HepG2 (cell line): ENCODE results near the gene GGNBP2. TPM values are rescaled to one million over a fixed set of nuclear protein-coding genes. Genes with fewer than 3 reads are reported as not detected.

Experiments
- HOXA7 ChIP-seq: sonication (generic); formaldehyde crosslinking; IDR thresholded peaks from 2 replicates; pipeline ENCODE4 v1.8.1; 2022; ENCODE audit warnings: mild to moderate bottlenecking, missing genetic modification reagents, moderate library complexity
- MBD4 ChIP-seq: IDR thresholded peaks from 2 replicates; pipeline ENCODE4 v1.6.1; 2012; ENCODE audit warnings: low read length, inconsistent platforms, borderline replicate concordance
- MXD3 ChIP-seq: IDR thresholded peaks from 2 replicates; pipeline ENCODE4 v1.6.1; 2016; ENCODE audit warnings: mild to moderate bottlenecking, missing biosample characterization, missing genetic modification reagents
- RARG ChIP-seq: sonication (generic); formaldehyde crosslinking; IDR thresholded peaks from 2 replicates; pipeline ENCODE4 v1.4.0; 2020; ENCODE audit warnings: low read depth, mild to moderate bottlenecking, missing genetic modification reagents
- TERF1 ChIP-seq: sonication (generic); formaldehyde crosslinking; IDR thresholded peaks from 2 replicates; pipeline ENCODE4 v1.8.0; 2022; ENCODE audit warnings: mild to moderate bottlenecking, missing genetic modification reagents, moderate library complexity
- TFDP2 ChIP-seq: sonication (generic); formaldehyde crosslinking; IDR thresholded peaks from 2 replicates; pipeline ENCODE4 v1.4.0; 2020; ENCODE audit warnings: missing genetic modification reagents
- TOE1 ChIP-seq: sonication (generic); formaldehyde crosslinking; IDR thresholded peaks from 2 replicates; pipeline ENCODE4 v1.4.0; 2020; ENCODE audit warnings: mild to moderate bottlenecking, missing genetic modification reagents
- YEATS4 ChIP-seq: sonication (generic); formaldehyde crosslinking; IDR thresholded peaks from 2 replicates; pipeline ENCODE4 v1.4.0; 2020; ENCODE audit warnings: missing genetic modification reagents, borderline replicate concordance
- ZBTB14 ChIP-seq: sonication (generic); formaldehyde crosslinking; IDR thresholded peaks from 2 replicates; pipeline ENCODE4 v1.4.0; 2020; ENCODE audit warnings: missing genetic modification reagents
- ZBTB20 ChIP-seq: sonication (generic); formaldehyde crosslinking; IDR thresholded peaks from 2 replicates; pipeline ENCODE4 v1.8.1; 2023; ENCODE audit warnings: missing genetic modification reagents, low read depth, mild to moderate bottlenecking, borderline replicate concordance
- ZBTB21 ChIP-seq: sonication (generic); formaldehyde crosslinking; IDR thresholded peaks from 2 replicates; pipeline ENCODE4 v1.4.0; 2020; ENCODE audit warnings: missing genetic modification reagents
- ZBTB46 ChIP-seq: sonication (generic); formaldehyde crosslinking; IDR thresholded peaks from 2 replicates; pipeline ENCODE4 v1.4.0; 2020; ENCODE audit warnings: mild to moderate bottlenecking, missing genetic modification reagents, borderline replicate concordance
- ZFP36L2 ChIP-seq: sonication (generic); formaldehyde crosslinking; IDR thresholded peaks from 2 replicates; pipeline ENCODE4 v1.4.0; 2020; ENCODE audit warnings: missing genetic modification reagents
- ZNF180 ChIP-seq: sonication (generic); formaldehyde crosslinking; IDR thresholded peaks from 2 replicates; pipeline ENCODE4 v1.4.0; 2020; ENCODE audit warnings: low read depth, missing genetic modification reagents, borderline replicate concordance
- ZNF20 ChIP-seq: sonication (generic); formaldehyde crosslinking; IDR thresholded peaks from 2 replicates; pipeline ENCODE4 v1.4.0; 2020; ENCODE audit warnings: mild to moderate bottlenecking, moderate library complexity, missing genetic modification reagents
- ZNF431 ChIP-seq: sonication (generic); formaldehyde crosslinking; IDR thresholded peaks from 2 replicates; pipeline ENCODE4 v1.9.0; 2022; ENCODE audit warnings: missing genetic modification reagents, low read depth, mild to moderate bottlenecking, borderline replicate concordance
- ZNF44 ChIP-seq: sonication (generic); formaldehyde crosslinking; IDR thresholded peaks from 2 replicates; pipeline ENCODE4 v1.5.1; 2020; ENCODE audit warnings: mild to moderate bottlenecking, missing genetic modification reagents
- ZNF484 ChIP-seq: sonication (generic); formaldehyde crosslinking; IDR thresholded peaks from 2 replicates; pipeline ENCODE4 v1.5.1; 2020; ENCODE audit warnings: mild to moderate bottlenecking, low read depth, missing genetic modification reagents, borderline replicate concordance
- ZNF513 ChIP-seq: sonication (generic); formaldehyde crosslinking; conservative IDR thresholded peaks from 2 replicates; pipeline ENCODE4 v1.5.0; 2020; ENCODE audit warnings: missing genetic modification reagents
- ZNF546 ChIP-seq: sonication (generic); formaldehyde crosslinking; conservative IDR thresholded peaks from 2 replicates; pipeline ENCODE4 v1.8.1; 2023; ENCODE audit warnings: mild to moderate bottlenecking, missing genetic modification reagents
- ZNF747 ChIP-seq: sonication (generic); formaldehyde crosslinking; IDR thresholded peaks from 2 replicates; pipeline ENCODE4 v1.8.1; 2023; ENCODE audit warnings: missing genetic modification reagents, mild to moderate bottlenecking, borderline replicate concordance
- ZNF790 ChIP-seq: sonication (generic); formaldehyde crosslinking; IDR thresholded peaks from 2 replicates; pipeline ENCODE4 v1.8.0; 2022; ENCODE audit warnings: missing genetic modification reagents, mild to moderate bottlenecking, borderline replicate concordance
- polyA plus RNA-seq, 8 experiments: library from polyadenylated mRNA; depleted of rRNA in 3 of 8; stranded (reverse) in 7 of 8; unstranded in 1 of 8; fragments of >200 nt; fragmentation: Illumina TruSeq in 4 of 8; extraction: Trizol in 4 of 8; gene quantifications; 2 replicates each; pipeline versions ENCODE4 v1.2.1 to v1.2.3, GENCODE V29; 2011 to 2016; ENCODE audit warnings: low read depth in 4 of 8, missing spikeins in 1 of 8, mixed read lengths in 1 of 8; ENCODE audit not compliant: insufficient read depth in 1 of 8
- total RNA-seq, 5 experiments: library from RNA; depleted of rRNA; stranded (reverse); fragments of >200 nt; fragmentation: Illumina TruSeq; extraction: Trizol; gene quantifications; 2 replicates each; pipeline ENCODE4 v1.2.3, GENCODE V29; 2016; ENCODE audit warnings: low read depth in 1 of 5

Gene GGNBP2
- total and polyA plus RNA-seq, 2 of the 13 experiments (the other 11 are each of a cell fraction or from before 2014, with no cell fraction given), result 53.3 to 84.2 TPM

- TF ChIP-seq TERF1 (CRISPR knock-in tag), result no peak
- no peak for TF ChIP-seq ZBTB20 (CRISPR knock-in tag)
- TF ChIP-seq HOXA7 (CRISPR knock-in tag), result no peak
- 0 out of 2 replicates have a peak, but pooled peaks have one; percentile 56 for TF ChIP-seq ZNF20 (CRISPR knock-in tag)
- 0 out of 2 replicates have a peak, but pooled peaks have one; percentile 47 for TF ChIP-seq ZNF44
- TF ChIP-seq TOE1 (CRISPR knock-in tag), result no peak
- TF ChIP-seq MXD3 (CRISPR knock-in tag), result peak; percentile 97
- TF ChIP-seq ZBTB14 (CRISPR knock-in tag), result no peak; the same call in 1 of the 2 replicates
- no peak for TF ChIP-seq ZNF484
- TF ChIP-seq YEATS4 (CRISPR knock-in tag), result peak; percentile 92
- peak; percentile 53; the same call in 1 of the 2 replicates for TF ChIP-seq ZNF431 (CRISPR knock-in tag)
- no peak for TF ChIP-seq ZFP36L2 (CRISPR knock-in tag)
- no peak for TF ChIP-seq MBD4
- no peak for TF ChIP-seq ZNF180 (CRISPR knock-in tag)
- no peak; the same call in 1 of the 2 replicates for TF ChIP-seq RARG (CRISPR knock-in tag)
- TF ChIP-seq ZNF513 (CRISPR knock-in tag), result no peak
- peak; percentile 89; the same call in 1 of the 2 replicates for TF ChIP-seq ZNF790 (CRISPR knock-in tag)
- TF ChIP-seq ZBTB46 (CRISPR knock-in tag), result no peak
- peak; percentile 65 for TF ChIP-seq TFDP2
- no peak for TF ChIP-seq ZNF546 (CRISPR knock-in tag)
- peak; percentile 79; the same call in 1 of the 2 replicates for TF ChIP-seq ZNF747 (CRISPR knock-in tag)
- TF ChIP-seq ZBTB21 (CRISPR knock-in tag), result no peak; the same call in 1 of the 2 replicates
Measured at GRCh38 chr17:36601303-36602029, 56.7 kb downstream of the GGNBP2 start, which contains the start of gene MRM1 (continued).
